Colonic mucosa (tissue), 4 donors: ENCODE measurements around the gene EVPLL. TPM values are rescaled to one million over a fixed set of nuclear protein-coding genes. Genes with fewer than 3 reads are reported as not detected.
A peak's percentile ranks its signal among the peaks of the same experiment; 100 is the strongest.
"Not testable (repeated sequence)": the region's sequence is repeated elsewhere in the genome, so short reads cannot be mapped to it uniquely, and the experiment has no call there.

ENCODE experiments used
- DNase-seq: peaks from one replicate; pipeline ENCODE4 v3.0.0-alpha.2; 2020
- H3K27ac ChIP-seq: fragments of 200-600 bp; one replicate; pipeline ENCODE4 v1.8.0; 2021
- H3K27me3 ChIP-seq: fragments of 200-600 bp; one replicate; pipeline ENCODE4 v1.8.0; 2021
- H3K36me3 ChIP-seq: fragments of 200-600 bp; one replicate; pipeline ENCODE4 v1.8.0; 2021
- H3K4me1 ChIP-seq: fragments of 200-600 bp; one replicate; pipeline ENCODE4 v1.8.0; 2021; ENCODE audit warnings: mild to moderate bottlenecking
- H3K4me3 ChIP-seq: fragments of 200-600 bp; one replicate; pipeline ENCODE4 v1.8.0; 2021
- H3K9ac ChIP-seq, 2 donors: one replicate each; pipeline ENCODE4 v1.7.0; 2013; ENCODE audit warnings: control low read depth in 2 of 2, low read depth in 2 of 2, low read length in 2 of 2
- H3K9me3 ChIP-seq: fragments of 200-600 bp; one replicate; pipeline ENCODE4 v1.8.0; 2021
- intact Hi-C: fragments of 100-400 bp; cut with DNase I; formaldehyde crosslinking; loops from one replicate; pipeline ENCODE4 v1.14.1; 2022
- total RNA-seq, 2 donors: library from RNA; stranded (reverse); fragmentation: NEBNext Ultra II Directional in 1 of 2; extraction: Animal tissue kit (Norgen Biotek cat#: 25700) in 1 of 2; gene quantifications; one replicate each; pipeline ENCODE4 v1.2.1, GENCODE V29; 2021
- donor health status: healthy.
- donor health status: DM: no; HTN: no; CAD: no.
- donor health status: DM: no; HTN: no; CAD: no.

EVPLL gene
- total RNA-seq, 2 donors from 2014 or later, result 0.25 to 0.69 TPM

DNA sequence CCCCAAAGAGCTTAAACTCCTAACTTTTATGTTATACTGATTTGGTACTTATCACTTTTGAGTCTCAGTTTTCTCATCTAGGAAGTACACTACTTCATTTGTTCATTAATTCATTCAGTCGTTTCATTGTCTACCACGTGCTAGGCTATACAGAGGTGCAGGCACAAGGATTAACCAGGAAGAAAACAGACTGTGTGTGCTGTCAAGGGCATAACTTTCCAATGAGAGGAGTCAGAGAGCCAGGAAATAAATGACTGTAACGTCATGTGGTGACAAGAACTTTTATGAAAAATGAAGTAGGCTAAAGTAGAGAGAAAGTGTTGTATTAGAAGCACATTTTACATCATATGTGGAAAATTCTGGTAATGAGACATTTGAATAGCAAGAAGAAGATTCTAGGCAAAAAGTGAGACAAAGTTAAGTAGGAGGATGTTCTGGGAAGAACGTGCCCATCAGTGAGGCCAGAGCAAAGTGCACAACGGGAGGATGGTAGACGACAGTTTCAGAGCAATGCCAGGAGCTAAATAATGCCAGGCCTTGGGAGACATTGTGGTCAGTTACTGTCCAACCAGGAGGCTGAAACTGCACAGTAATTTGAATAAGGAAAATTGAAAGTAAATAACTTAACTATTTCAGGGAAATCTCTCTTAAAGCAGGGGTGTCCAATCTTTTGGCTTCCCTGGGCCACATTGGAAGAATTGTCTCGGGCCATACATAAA, 24.5 kb downstream of the EVPLL start:
- H3K27ac ChIP-seq, intact Hi-C loops: not testable (repeated sequence)

GRCh38 chr17:18403166-18403565, 25.6 kb downstream of the EVPLL start:
- intact Hi-C loops, H3K4me1 ChIP-seq, DNase-seq, H3K36me3 ChIP-seq, H3K27ac ChIP-seq, H3K27me3 ChIP-seq, H3K9ac ChIP-seq, H3K9me3 ChIP-seq, H3K4me3 ChIP-seq: not testable (repeated sequence)

More for the DNA sequence above, 24.5 kb downstream of the EVPLL start:
- H3K4me3 ChIP-seq, H3K9me3 ChIP-seq, H3K27me3 ChIP-seq, H3K9ac ChIP-seq, H3K4me1 ChIP-seq, DNase-seq, H3K36me3 ChIP-seq: not testable (repeated sequence)

GRCh38 chr17:18403604-18404003, 26.0 kb downstream of the EVPLL start:
- H3K9me3 ChIP-seq, H3K27me3 ChIP-seq, H3K4me3 ChIP-seq, H3K27ac ChIP-seq, intact Hi-C loops, H3K4me1 ChIP-seq, DNase-seq, H3K36me3 ChIP-seq, H3K9ac ChIP-seq: not testable (repeated sequence)

- H3K9ac ChIP-seq, H3K27me3 ChIP-seq, H3K9me3 ChIP-seq, H3K27ac ChIP-seq, H3K4me3 ChIP-seq, DNase-seq, intact Hi-C loops, H3K36me3 ChIP-seq, H3K4me1 ChIP-seq: not testable (repeated sequence)
These were observed 31.3 kb downstream of the EVPLL start for GRCh38 chr17:18408906-18409305.

DNA sequence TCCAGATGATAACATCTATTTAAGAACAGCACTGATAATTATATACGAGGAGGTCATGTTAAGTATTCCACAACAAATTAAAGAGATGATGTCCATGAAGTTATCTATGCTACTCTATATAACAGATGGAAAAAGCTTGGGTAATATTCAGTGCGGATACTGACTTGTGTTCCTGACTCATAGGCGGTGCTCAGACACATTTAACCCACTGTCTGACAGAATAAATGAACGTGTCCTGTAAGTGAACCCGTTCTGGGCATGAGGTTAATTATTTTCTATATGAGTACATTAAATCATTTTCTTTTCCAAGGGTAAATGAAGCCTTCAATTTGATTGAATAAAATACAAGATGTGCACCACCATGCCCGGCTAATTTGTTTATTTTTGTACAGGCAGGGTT, 31.7 kb downstream of the EVPLL start:
- H3K9me3 ChIP-seq, intact Hi-C loops, H3K36me3 ChIP-seq, H3K4me3 ChIP-seq, H3K4me1 ChIP-seq, DNase-seq, H3K27ac ChIP-seq, H3K9ac ChIP-seq, H3K27me3 ChIP-seq: not testable (repeated sequence)

DNA sequence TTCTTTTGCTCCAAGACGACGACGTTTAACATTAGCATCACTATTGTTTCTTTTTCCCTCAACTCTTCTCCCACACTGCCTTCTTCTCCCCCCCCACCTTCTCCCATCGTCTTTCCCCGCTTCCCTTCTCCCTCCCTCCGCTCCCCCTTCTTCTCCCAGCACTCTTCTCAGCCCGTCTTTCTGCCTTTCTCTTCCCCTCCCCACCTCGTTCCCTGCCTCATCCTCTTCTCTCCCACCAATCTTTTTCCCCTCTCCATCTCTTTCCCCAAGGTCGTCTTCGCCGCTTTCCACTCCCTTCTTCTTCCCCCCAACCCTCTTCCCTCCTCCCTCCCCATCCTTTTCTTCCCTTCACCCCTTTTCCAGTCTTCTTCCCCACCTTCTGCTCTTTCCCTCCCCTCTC, 33.2 kb downstream of the EVPLL start:
- H3K27ac ChIP-seq, H3K9ac ChIP-seq, H3K27me3 ChIP-seq, H3K4me3 ChIP-seq, intact Hi-C loops, H3K9me3 ChIP-seq, H3K4me1 ChIP-seq, H3K36me3 ChIP-seq: not testable (repeated sequence)
- peak; percentile 31 for DNase-seq

DNA sequence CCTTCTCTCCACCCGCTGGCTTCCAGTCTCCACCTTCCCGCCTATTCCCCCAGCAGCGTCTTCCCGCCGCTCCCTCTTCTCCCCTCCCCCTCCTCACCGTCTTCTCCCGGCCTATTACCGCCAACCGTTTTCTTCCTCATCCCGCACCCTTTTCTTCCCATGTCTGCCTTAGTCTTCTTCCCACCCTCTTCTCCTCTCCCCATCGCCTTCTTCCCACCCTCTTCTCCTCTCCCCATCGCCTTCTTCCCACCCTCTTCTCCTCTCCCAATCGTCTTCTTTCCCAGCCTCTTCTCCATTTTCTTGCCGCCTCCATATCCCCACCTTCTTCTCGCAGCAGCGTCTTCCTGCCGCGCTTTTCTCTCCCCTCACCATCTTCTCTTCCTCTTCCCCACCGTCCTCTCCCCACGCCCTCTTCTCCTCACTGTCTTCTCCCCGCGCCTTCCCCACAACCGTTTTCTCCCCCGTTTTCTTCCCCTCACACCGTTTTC, 33.8 kb downstream of the EVPLL start:
- H3K4me1 ChIP-seq, H3K36me3 ChIP-seq, H3K9me3 ChIP-seq, H3K27me3 ChIP-seq, intact Hi-C loops: not testable (repeated sequence)
- peak overlapping the region in 1 of 2 donors; percentile 60 for H3K9ac ChIP-seq
- peak overlapping the region; percentile 57 for H3K27ac ChIP-seq
- H3K4me3 ChIP-seq, result peak overlapping the region; percentile 26
- DNase-seq, result peak; percentile 36

GRCh38 chr17:18412001-18412538, 34.5 kb downstream of the EVPLL start:
- H3K36me3 ChIP-seq, H3K4me3 ChIP-seq, H3K9me3 ChIP-seq, H3K27me3 ChIP-seq, H3K4me1 ChIP-seq, DNase-seq, H3K9ac ChIP-seq, intact Hi-C loops, H3K27ac ChIP-seq: not testable (repeated sequence)

DNA sequence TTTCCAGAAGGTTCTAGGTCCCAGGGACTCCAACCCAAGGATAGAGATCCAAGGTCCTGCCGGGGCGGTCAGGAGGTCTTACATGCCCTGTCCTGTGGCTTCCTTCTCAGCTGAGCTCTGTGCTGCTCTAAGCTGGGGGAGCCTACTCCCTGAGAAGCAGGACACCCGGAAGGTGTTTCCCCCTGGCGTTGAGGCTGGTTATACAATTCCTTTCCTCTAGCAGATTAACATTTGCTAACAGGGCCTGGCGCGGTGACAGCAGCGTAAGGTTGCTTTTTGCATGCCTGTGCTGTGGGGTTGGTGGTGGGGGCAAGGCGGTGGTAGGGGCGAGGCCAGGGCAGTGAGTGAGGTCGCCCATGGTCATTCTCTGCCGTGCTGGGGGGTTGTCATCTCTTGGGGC, 43.9 kb downstream of the EVPLL start:
- H3K4me3 ChIP-seq, H3K27ac ChIP-seq, DNase-seq, H3K9me3 ChIP-seq, H3K27me3 ChIP-seq, intact Hi-C loops, H3K9ac ChIP-seq, H3K4me1 ChIP-seq, H3K36me3 ChIP-seq: not testable (repeated sequence)

DNA sequence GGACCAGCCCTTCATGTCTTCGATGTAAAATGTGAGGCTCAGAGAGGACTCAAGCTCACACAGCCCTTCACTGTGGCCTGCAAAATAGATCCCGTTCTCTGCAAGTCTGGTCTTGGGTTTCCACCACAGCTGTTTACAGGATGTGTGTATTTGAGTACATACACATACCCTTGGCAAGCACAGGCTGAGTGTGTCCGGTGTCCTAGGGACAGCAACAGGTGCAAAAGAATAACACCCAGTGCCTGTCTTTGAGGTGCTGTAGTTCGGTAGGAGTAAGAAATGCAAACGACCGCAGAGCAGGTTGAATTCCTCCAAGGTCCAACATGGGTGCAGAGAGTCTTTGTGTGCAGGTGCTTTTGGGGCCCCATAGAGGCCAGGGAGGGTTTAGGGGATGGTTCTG, 44.9 kb downstream of the EVPLL start:
- DNase-seq, H3K36me3 ChIP-seq, intact Hi-C loops, H3K4me3 ChIP-seq, H3K4me1 ChIP-seq, H3K9ac ChIP-seq, H3K27ac ChIP-seq, H3K27me3 ChIP-seq, H3K9me3 ChIP-seq: not testable (repeated sequence)

- H3K9ac ChIP-seq, H3K4me1 ChIP-seq, intact Hi-C loops, H3K4me3 ChIP-seq, H3K36me3 ChIP-seq, H3K9me3 ChIP-seq, H3K27ac ChIP-seq, H3K27me3 ChIP-seq, DNase-seq: not testable (repeated sequence)
These were observed 45.4 kb downstream of the EVPLL start for GRCh38 chr17:18423015-18423414.

DNA sequence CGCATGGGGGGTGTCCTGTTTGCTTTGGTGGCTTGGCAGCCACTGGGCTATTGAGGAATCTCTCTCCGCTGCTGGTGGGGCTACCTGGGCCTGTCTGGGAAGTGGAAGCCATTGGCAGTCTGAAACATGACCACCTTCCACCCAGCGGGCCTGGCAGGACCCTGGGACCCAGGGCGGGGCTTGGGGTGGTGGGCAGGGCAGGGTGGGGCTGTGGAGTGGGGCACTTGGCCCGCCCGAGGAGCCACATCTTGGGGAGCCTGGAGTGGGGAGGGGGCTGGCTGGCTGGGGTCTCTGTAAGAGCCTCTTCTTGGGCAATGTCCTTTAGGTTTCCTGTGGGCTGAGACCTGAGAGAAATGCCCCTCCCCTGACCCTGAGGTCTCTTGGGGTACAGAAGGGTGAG, 48.0 kb downstream of the EVPLL start:
- H3K9ac ChIP-seq, DNase-seq, H3K4me1 ChIP-seq, H3K27me3 ChIP-seq, H3K36me3 ChIP-seq, H3K27ac ChIP-seq, intact Hi-C loops, H3K9me3 ChIP-seq, H3K4me3 ChIP-seq: not testable (repeated sequence)

GRCh38 chr17:18426639-18427038, 49.1 kb downstream of the EVPLL start:
- H3K4me1 ChIP-seq, intact Hi-C loops, H3K9ac ChIP-seq, H3K27ac ChIP-seq, H3K9me3 ChIP-seq, DNase-seq, H3K36me3 ChIP-seq, H3K27me3 ChIP-seq, H3K4me3 ChIP-seq: not testable (repeated sequence)

GRCh38 chr17:18432206-18432605, 54.6 kb downstream of the EVPLL start:
- intact Hi-C loops, H3K9me3 ChIP-seq, H3K27ac ChIP-seq, H3K4me3 ChIP-seq, H3K36me3 ChIP-seq, H3K4me1 ChIP-seq, H3K9ac ChIP-seq, H3K27me3 ChIP-seq, DNase-seq: not testable (repeated sequence)
